Prostate gland (tissue), 2 donors: ENCODE measurements around the gene NPB. TPM values are rescaled to one million over a fixed set of nuclear protein-coding genes. Genes with fewer than 3 reads are reported as not detected.

ENCODE experiments used
- DNase-seq: peaks from one replicate; pipeline ENCODE4 v3.0.0-alpha.2; 2019; ENCODE audit warnings: low spot score
- H3K27ac ChIP-seq, 2 donors: fragments of 200-600 bp; sonication (generic); 2 replicates each; pipeline ENCODE4 v1.5.1; 2017 to 2019
- H3K27me3 ChIP-seq: fragments of 200-600 bp; sonication (generic); replicated peaks from 2 replicates; pipeline ENCODE4 v1.5.1; 2019; ENCODE audit not compliant: insufficient read depth
- H3K36me3 ChIP-seq, 2 donors: fragments of 200-600 bp; sonication (generic); 1 replicate in 1 of 2; 2 replicates in 1 of 2; pipeline versions ENCODE4 v1.5.1 to v1.8.1; 2017 to 2019
- H3K4me1 ChIP-seq: fragments of 200-600 bp; sonication (generic); replicated peaks from 2 replicates; pipeline ENCODE4 v1.5.1; 2019
- H3K4me3 ChIP-seq, 2 donors: fragments of 200-600 bp; sonication (generic); 2 replicates each; pipeline ENCODE4 v1.5.1; 2017 to 2019
- H3K9me3 ChIP-seq: fragments of 200-600 bp; sonication (generic); 2 replicates; pipeline ENCODE4 v1.5.1; 2017
- POLR2A ChIP-seq: fragments of 450-650 bp; IDR thresholded peaks from one replicate; pipeline ENCODE4 v1.6.1; 2016; ENCODE audit warnings: antibody characterized with exemption, mild to moderate bottlenecking
- POLR2AphosphoS5 ChIP-seq: sonication (generic); formaldehyde crosslinking; IDR thresholded peaks from one replicate; pipeline ENCODE4 v1.6.1; 2017; ENCODE audit warnings: antibody characterized with exemption
- WGBS: methylation state at CpG from one replicate; pipeline ENCODE4 v1.1.5; 2018; 5-methylcytosine and 5-hydroxymethylcytosine counted together
- intact Hi-C: fragments of 100-400 bp; cut with DNase I; formaldehyde crosslinking; loops from one replicate; pipeline ENCODE4 v1.14.2; 2022
- total RNA-seq, 2 donors: library from RNA; depleted of rRNA; stranded (reverse); fragments of >200 nt; gene quantifications; one replicate each; pipeline ENCODE4 v1.1.0, GENCODE V29; 2016
- TF ChIP-seq, protein P1 (sequence below), 4 experiments: fragments of 200-600 bp in 2 of 4; fragments of 450-650 bp in 2 of 4; sonication (generic) in 2 of 4; IDR thresholded peaks; 1 replicate in 3 of 4; 2 replicates in 1 of 4; pipeline ENCODE4 v1.5.1; 2016 to 2019; ENCODE audit warnings: antibody characterized with exemption in 4 of 4, mild to moderate bottlenecking in 2 of 4, moderate library complexity in 2 of 4

NPB gene
- total RNA-seq, 2 donors from 2014 or later: 9.8 to 10.9 TPM

DNA sequence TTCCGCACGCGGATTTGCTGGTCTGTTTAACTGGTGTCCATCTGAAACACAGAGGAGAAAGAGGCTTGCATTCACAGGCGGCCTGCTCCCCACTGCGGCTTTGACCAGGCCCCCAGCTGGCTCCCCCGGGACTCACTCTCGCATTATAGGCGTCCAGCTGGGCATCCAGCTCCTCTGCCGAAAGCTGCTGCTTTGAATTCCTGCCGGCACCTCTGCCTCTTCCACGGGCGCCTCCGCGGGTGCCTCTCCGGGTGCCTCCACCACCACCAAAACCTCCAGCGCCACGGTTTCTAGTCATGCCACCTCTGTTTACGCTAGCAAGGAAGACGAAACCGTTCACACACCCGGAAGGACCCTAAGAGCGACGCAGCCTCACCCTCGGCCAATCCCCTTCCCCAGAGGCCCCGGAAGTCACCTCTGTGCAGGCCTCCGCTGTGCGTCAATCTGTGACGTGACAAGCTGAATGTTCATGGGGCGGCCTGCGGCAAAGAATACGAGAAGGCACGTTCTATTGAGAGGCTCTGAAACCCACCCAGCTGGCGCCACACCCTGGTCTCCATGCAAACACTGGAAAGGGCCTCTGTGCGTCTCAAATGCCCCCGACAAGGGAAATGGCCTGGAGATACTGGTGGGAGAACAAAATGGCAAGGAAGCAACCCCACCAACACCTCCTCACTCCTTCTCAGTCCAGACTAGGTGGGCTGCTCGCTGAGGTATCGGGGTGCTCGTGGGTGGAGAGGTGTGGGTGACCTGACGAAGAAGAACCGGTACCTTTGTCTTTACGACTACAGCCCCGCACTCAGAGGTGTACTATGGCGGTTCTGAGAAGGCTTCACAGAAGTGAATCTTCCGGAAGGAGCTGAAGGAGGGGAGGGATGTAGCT lies 13.7 kb upstream of the NPB start:
- H3K4me1 ChIP-seq: peaks cover 5% of the 10 kb centered on the region
- no peaks in the 10 kb centered on the region for H3K9me3 ChIP-seq
- H3K27me3 ChIP-seq: no peaks in the 10 kb centered on the region
- peaks cover 5 to 14% of the 10 kb centered on the region in 2 donors for H3K36me3 ChIP-seq
- H3K4me3 ChIP-seq: no peak overlapping the region
- TF ChIP-seq POLR2A: no peak
- TF ChIP-seq, protein P1, sequence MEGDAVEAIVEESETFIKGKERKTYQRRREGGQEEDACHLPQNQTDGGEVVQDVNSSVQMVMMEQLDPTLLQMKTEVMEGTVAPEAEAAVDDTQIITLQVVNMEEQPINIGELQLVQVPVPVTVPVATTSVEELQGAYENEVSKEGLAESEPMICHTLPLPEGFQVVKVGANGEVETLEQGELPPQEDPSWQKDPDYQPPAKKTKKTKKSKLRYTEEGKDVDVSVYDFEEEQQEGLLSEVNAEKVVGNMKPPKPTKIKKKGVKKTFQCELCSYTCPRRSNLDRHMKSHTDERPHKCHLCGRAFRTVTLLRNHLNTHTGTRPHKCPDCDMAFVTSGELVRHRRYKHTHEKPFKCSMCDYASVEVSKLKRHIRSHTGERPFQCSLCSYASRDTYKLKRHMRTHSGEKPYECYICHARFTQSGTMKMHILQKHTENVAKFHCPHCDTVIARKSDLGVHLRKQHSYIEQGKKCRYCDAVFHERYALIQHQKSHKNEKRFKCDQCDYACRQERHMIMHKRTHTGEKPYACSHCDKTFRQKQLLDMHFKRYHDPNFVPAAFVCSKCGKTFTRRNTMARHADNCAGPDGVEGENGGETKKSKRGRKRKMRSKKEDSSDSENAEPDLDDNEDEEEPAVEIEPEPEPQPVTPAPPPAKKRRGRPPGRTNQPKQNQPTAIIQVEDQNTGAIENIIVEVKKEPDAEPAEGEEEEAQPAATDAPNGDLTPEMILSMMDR (IDR thresholded peaks at IDR 0.05): no peak
- TF ChIP-seq POLR2AphosphoS5: no peak
- intact Hi-C loops: no loop called here
- 90% methylated on average over 44 of the region's 44 CpGs for WGBS
- no peak for DNase-seq
- H3K27ac ChIP-seq: no peak overlapping the region

DNA sequence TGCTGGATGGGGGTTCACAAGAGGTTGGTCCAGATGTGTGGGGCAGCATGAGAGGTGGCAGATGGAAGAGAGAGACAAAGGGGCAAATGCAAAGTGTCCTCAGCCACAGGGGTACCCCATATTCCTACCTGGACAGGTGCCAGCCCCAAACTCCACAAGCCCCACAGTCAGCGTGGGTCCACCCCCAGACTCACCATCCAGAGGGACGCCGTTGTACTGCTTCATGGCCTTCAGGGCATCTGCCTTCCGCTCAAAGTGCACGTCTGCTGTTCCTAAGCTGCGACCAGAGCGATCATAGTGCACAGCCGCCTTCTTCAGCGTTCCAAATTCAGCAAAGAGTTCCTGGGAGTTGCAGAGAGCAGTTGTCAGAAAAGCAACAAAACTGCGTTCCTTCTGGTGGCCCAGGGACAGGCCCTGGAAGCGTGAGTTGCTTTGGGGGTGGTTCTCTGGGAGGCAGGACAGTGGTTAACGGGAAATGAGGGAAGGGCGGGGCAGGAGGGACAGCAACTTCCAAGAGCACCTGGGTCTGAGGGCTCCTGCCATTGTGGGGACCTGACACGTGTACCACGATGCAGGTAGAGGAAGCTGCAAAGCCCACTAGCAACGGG lies 12.9 kb upstream of the NPB start:
- no peak for DNase-seq
- 90% methylated on average over 16 of the region's 16 CpGs for WGBS
- Histone ChIP-seq H3K9me3 (no peaks in the 10 kb centered on the region), H3K27ac (no peak overlapping the region), H3K4me1 (peaks cover 5% of the 10 kb centered on the region), H3K36me3 (peaks cover 5 to 14% of the 10 kb centered on the region in 2 donors), H3K4me3 (no peak overlapping the region), H3K27me3 (no peaks in the 10 kb centered on the region)
- TF ChIP-seq, protein P1 (IDR thresholded peaks at IDR 0.05): no peak
- no peak for TF ChIP-seq POLR2A
- TF ChIP-seq POLR2AphosphoS5: no peak
- intact Hi-C loops: no loop called here

DNA sequence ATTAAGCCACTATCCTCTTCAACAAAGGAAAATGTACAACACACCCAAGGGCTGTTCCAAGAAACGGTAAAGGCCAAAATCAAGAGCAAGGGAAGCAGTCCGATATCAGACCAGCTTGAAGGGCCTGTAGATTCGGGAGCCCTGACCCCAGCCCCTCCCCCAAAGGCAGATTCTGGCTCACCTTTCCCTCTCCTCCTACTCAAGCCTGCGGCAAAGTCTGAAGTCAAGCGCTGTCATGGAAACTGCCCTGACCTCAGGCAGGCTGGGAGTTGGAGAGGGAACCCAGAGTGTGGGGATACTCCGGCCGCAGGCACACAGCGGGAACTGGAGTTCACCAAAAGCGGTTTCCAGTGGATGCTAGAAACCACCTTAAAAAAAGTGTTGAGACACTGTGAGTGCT lies 12.4 kb upstream of the NPB start:
- H3K36me3 ChIP-seq: peaks cover 5 to 14% of the 10 kb centered on the region in 2 donors
- H3K9me3 ChIP-seq: no peaks in the 10 kb centered on the region
- H3K4me1 ChIP-seq: peaks cover 5% of the 10 kb centered on the region
- no peak overlapping the region for H3K27ac ChIP-seq
- TF ChIP-seq, protein P1 (IDR thresholded peaks at IDR 0.05): no peak
- TF ChIP-seq POLR2AphosphoS5 (no peak), POLR2A (no peak)
- DNase-seq: no peak
- no peaks in the 10 kb centered on the region for H3K27me3 ChIP-seq
- intact Hi-C loops: no loop called here
- no peak overlapping the region for H3K4me3 ChIP-seq
- 87% methylated on average over 9 of the region's 9 CpGs for WGBS

DNA sequence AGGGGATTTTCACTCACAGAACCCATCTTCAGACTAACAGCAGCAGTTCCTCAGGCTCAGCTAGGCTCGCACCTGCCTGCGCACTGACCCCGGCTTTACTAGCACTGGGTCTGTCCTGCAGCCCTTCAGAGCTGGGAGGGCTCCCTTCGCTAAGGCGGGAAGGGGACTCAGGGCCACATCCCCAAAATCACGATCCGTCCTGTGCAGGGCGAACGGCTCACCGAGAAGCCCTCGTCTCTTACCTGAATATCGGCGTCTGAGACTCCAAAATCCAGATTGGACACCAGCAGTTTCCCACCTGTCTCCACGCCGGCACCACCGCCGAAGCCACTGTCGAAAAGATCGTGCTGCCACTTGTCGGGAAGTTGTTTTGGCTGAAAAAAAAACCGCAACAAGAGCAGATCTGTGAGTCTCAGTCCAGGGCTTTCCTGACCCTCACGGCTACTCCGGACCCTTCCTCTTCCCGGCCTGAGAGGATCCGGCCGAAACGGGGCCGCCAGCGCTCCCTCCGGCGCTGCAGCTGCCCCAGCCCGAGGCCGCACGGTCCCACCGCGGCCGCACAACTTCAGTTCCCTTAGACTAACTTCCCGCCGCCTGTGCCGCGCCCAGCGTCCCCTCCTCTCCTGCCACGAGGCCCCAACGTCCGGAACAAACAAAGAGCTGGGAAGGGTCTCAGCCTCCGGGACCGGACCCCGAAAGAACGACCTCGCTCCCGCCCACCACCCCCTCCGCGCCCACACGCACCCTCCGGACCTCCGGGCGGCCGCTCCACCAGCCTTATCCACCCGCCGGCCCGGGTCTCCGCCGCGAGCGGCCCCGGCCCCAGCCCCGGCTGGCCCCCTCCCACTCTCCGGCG lies 11.4 kb upstream of the NPB start:
- Histone ChIP-seq H3K27ac (peak overlapping the region; percentile 79 to 92), H3K4me3 (peak overlapping the region; percentile 96 to 99), H3K9me3 (no peaks in the 10 kb centered on the region), H3K4me1 (peaks cover 5% of the 10 kb centered on the region), H3K27me3 (no peaks in the 10 kb centered on the region), H3K36me3 (peaks cover 5 to 14% of the 10 kb centered on the region in 2 donors)
- intact Hi-C loops: no loop called here
- 8% methylated on average over 43 of the region's 69 CpGs for WGBS
- TF ChIP-seq, protein P1 (IDR thresholded peaks at IDR 0.05): no peak
- TF ChIP-seq POLR2A (no peak), POLR2AphosphoS5 (no peak)
- no peak for DNase-seq
